A172 (cell line): ENCODE data around the gene ITLN1. TPM values are rescaled to one million over a fixed set of nuclear protein-coding genes. Genes with fewer than 3 reads are reported as not detected.
"Not testable (repeated sequence)": the region's sequence is repeated elsewhere in the genome, so short reads cannot be mapped to it uniquely, and the experiment has no call there.

ENCODE experiments used
- DNase-seq: peaks from one replicate; pipeline ENCODE4 v3.0.0-alpha.2; 2015; ENCODE audit warnings: low spot score
- total RNA-seq: library from RNA; depleted of rRNA; stranded (reverse); fragments of >200 nt; shearing (Covaris generic); gene quantifications from 2 replicates; pipeline ENCODE4 v1.2.3, GENCODE V29; 2014

Gene ITLN1
- total RNA-seq, 1 experiment from 2014 or later = not detected

DNA sequence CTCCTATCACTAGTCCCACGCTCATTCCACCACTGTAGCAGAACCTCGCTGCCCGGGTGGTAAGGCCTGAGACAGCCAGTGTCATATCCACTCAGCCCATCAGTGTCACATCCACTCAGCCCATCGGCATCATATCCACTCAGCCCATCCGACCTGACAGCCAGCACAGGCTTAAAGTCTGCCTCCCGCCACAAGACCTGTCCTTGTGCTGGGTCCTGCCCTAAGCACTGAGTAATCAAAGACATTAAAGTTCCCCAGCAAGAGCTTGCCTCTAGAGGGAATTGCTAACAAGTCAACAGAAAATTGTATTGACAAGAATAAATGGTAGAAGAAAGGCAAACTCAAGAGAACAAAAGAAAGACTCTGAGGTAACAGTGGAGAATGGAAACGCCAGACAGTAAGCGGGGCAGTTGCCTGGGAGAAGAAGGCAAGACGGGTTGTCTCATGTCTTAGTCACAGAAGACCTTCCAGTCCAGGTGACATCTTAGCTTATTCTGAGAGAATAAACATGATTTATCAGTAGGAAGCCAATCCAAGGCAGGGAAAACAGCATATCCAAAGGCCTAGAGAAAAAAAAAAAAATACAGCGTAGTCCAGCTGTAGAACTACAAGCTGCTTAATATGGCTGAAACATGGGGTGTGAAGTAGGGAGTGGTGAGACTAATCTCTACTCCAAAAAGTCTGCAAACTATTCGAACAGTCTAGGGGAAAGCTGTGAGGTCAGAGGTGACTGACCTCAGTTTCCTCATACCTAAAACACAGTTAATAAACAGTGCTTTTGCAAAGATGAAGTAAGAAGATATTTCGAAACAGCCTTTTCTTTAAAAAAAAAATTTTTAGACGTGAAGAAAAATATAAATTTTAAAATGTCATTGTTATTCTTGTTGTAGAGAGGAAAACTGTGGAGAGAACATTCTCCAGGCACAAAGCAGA is 1.1 kb downstream of the ITLN1 start:
- no peak for DNase-seq

DNA sequence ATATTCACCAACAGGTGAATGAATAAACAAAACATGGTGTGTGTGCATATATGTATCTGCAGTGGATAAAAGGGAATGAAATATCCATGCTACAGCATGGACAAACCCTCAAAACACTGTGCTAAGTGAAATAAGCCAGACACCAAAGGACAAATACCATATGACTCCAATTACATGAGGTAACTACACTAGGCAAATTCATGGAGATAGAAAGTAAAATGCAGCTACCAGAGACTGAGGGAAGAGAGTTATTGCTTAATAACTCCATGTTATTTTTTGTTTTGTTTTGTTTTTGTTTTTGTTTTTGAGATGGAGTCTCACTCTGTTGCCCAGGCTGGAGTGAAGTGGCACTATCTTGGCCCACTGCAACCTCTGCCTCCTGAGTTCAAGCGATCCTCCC is 2.4 kb downstream of the ITLN1 start:
- no peak for DNase-seq

DNA sequence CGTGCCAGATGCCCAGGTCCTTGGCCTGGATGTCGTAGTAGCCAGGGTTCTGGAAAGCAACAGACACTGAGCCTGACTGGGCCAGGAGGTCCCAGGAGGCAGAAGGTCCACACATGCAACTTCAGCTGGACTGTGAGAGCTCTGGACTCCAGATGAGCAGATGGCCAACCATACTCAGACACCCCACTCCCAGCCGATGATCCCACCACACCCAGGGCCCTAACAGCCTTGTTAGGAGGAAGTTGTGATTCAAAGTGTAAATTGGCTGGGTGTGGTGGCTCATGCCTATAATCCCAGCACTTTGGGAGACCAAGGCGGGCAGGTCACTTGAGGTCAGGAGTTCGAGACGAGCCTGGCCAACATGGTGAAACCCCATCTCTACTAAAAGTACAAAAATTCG is 3.7 kb downstream of the ITLN1 start:
- DNase-seq = not testable (repeated sequence)

- DNase-seq = no peak
These were observed 4.8 kb downstream of the ITLN1 start for GRCh38 chr1:160880216-160880615.

GRCh38 chr1:160879056-160879455 is 5.9 kb downstream of the ITLN1 start:
- DNase-seq = no peak

GRCh38 chr1:160877221-160877620 is 7.8 kb downstream of the ITLN1 start:
- DNase-seq = no peak

GRCh38 chr1:160876311-160876710 is 8.7 kb downstream of the ITLN1 start:
- DNase-seq = no peak

DNA sequence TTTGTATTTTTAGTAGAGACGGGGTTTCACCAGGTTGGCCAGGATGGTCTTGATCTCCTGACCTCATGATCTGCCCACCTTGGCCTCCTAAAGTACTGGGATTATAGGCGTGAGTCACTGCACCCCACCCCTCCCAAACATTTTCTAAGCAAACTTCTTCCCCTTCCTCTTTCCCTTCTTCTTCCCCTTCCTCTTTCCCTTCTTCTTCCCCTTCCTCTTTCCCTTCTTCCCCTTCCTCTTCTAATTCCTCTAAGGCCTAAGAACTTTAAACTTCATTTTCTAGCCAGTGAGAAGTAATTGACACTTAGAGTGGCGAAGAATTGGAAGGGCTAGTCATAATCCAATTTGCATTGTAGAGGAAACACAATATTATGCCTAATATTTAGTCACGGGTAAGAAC is 9.4 kb downstream of the ITLN1 start:
- DNase-seq = not testable (repeated sequence)

DNA sequence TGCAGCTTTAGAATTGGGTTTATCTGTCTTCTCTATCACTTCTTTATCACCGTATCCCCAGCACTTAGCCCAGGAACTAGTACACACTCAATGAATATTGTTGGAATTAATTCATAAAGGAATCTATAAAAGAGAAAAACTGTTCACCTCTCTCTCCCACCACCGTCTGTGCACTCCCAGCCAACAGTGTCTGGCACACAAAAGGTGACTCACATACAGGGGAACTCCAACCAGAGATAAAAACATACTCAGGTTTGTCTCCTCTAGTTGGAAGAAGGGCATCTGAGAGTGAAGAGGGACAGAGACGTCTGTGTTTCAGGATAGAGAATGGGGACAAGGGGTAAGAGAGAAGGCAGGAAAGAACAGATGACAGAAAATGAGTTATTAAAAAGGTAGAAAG is 10.0 kb downstream of the ITLN1 start:
- peak; percentile 52 for DNase-seq

DNA sequence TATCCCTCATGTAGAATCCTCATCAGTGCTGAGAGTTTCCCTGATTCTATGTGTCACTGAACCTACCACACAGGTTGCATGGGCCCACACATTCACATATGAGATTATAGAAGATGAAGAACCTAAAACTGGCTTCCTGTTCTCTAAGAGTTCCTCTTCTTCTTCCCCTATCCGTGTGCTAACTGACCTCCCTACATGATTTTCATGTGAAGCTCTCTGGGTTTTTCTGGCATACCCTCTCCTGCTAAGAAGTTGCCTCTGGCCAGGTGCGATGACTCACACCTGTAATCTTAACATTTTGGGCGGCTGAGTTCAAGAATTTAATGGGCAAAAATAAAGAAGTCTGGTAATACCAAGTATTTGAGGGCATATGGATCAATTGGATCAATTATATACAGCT is 16.8 kb downstream of the ITLN1 start:
- no peak for DNase-seq

DNA sequence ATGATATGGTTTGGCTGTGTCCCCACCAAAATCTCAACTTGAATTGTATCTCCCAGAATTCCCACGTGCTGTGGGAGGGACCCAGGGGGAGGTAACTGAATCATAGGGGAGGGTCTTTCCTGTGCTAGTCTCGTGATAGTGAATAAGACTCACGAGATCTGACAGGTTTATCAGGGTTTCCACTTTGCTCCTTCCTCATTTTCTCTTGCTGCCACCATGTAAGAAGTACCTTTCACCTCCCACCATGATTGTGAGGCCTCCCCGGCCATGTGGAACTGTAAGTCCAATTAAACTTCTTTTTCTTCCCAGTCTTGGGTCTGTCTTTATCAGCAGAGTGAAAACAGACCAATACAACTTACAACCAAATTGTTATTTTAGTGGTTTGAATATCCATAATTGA is 17.3 kb downstream of the ITLN1 start:
- not testable (repeated sequence) for DNase-seq

DNA sequence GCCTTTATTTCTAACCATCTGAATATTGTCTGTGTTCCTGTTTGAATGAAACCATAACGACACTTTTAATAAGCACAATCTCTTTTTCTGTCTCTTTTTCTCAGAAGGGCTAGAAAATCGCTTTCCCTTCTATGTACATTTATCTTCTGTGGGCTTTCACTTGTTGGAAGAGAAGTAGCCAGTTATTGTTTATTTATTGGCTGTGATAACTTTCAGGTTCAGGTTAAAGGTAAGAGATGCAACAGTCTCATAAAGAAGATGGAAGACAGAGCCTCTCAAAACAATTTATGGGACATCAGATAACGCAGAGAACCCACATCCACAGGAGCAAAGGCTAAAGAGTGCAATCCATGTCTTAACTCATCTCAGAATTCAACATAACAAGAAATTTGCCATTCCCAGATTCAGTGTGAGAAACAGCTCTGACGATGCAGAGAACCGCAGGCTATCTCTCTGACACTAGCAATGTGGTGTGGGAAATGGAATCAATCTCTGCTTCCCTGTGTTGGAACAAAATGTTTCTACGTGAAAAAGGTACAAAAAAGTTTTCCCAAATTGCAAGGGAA is 18.2 kb downstream of the ITLN1 start:
- no peak for DNase-seq

GRCh38 chr1:160866001-160866694 is 18.8 kb downstream of the ITLN1 start:
- DNase-seq = no peak

DNA sequence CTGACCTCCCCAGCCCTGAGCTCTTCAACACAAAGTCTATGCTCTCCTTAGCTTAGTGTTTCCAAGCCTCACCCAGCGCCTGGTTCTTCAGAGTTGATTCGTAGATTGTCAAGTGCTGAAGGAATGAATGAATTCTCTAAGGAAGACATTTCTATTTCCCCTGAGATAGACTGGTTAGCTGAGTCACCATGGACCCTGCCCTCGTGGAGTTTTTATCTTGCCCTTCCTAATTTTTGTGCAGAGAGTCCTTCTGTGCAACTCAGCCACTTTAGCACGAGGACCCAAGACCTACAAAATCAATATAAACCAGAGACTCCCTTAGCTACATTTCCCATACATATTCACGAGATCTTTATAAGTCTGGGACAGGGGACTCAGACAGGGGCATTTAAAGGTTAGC is 19.6 kb downstream of the ITLN1 start:
- no peak for DNase-seq

GRCh38 chr1:160864173-160864572 is 20.8 kb downstream of the ITLN1 start:
- no peak for DNase-seq

DNA sequence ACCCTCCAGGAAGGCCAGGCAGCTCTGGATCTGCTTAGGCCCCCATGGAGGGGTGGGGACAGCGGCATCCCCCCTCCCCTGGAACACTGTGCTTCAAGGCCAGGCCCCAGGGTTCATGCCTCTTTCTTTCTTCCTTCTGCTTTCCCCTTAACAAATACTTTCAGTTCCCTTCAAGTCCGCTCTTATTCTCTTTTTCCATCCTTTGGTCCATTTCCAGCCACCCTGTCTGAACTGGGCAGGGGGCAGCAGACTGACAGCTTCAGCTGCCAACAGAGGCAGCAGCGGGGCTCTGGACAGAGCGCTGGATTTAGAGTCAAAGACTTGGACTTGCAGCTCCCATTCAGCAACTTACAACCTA is 21.2 kb downstream of the ITLN1 start:
- no peak for DNase-seq

DNA sequence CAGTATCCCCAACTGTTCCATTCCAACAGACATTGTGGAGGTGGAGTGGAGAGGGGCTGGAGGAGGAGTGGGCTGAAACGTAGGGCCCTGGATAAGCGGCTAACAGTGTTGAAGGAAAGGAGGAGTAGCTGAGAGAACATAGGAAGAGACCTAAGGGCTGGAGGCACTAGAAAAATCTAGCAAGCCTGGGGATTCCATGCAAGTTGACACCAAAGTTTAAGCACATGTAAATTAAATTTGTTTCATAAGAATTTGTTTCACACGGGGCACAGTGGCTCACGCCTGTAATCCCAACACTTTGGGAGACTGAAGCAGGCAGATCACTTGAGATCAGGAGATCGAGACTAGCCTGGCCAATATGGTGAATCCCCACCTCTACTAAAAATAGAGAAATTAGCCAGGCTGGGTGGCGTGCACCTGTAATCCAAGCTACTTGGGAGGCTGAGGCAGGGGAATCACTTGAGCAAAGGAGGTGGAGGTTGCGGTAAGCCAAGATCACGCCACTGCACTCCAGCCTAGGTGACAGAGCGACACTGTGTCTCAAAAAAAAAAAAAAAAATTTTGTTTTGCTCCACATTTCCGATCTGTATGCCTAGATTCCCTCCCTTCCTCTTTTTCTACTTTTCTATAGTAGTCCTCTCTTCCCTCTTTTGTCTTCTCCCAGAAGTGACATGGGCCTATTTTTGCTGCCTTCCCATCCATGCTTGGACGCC is 21.8 kb downstream of the ITLN1 start:
- DNase-seq = no peak

DNA sequence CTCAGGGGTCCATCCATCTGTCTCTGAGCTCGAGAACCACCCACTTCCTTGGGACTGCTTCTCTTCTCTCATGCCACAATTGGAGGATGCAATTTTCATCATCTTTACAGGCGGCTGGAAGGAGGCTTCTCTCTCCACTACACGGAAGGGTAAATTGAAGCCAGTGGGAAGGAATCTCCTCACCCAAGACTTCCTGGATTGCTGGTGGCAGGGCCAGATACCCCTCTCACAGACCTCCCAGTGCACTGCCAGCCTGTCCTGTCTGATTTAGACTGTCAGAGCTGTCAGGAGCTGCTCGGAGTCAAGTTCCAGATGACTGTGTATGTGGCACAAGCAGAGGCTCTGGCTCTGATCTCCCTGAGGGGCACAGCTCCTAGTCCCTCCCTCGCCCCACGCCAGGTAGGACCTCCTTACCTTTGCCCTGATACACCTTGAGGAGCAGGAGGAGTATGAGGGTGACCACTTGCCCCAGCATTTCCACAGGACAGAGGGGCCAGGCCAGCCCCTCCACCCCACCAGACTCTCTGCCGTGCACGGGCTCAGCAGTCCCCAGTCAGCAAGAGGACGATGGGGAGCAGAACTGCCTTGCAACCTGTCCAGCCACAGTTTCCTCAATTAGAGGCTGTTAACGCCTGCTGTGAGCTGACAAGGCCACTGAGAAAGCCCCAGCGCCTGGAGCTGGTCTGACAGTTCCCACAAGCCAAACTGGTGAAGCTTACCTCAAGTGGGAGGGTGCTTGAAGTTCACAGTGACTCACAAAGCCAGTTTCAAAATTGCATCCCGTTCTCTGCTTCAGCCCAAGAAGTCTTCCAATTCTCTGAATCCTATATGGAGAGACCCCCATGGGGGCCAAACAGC is 22.5 kb downstream of the ITLN1 start, which contains the start of gene CD244:
TSS of gene CD244 (minus strand) at position 685 of the 858 bp plus-strand sequence. CDS start at position 475, 210 bp downstream.
- peak; percentile 10 for DNase-seq

GRCh38 chr1:160860840-160861505 is 24.0 kb downstream of the ITLN1 start:
- DNase-seq = no peak

DNA sequence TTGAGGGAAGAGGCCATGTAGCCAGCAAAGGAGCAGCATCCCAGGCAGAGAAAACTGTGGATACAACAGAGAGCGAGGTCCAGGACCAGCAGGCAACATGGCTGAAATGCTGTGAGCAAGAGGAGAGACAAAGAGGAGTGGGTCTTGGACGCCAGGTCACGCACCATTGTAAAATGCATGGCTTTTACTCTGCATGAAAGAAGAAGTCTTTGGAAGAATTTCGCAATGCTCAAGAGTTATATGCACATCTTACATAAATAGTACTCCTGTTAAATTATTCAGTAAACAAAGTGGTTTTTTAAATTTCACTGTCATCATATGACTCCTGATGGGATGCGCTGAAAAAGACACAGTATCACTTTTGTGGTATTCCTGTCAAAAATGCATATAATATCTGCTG is 25.8 kb downstream of the ITLN1 start:
- no peak for DNase-seq

DNA sequence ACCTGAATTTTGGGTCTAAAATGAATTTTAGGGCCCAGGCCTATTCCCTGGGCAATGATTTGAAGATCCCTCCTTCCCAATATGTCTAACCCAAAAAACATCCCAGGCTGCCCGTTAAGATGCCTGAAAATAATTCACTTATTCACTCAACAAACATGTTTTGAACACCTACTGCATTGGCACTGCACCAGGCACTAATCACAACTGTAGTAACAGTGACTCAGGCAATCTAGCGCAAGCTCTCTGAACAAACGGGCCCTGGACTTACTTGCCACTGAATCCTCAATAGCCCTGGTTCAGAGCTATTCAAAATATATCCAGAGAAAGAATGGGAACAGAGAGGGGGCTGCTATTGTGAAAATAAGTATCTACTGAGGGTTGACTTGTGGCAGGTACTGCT is 26.5 kb downstream of the ITLN1 start:
- no peak for DNase-seq
